Gastrocnemius medialis (tissue), 4 donors: ENCODE results near the gene CALML5.

Source experiments
- CTCF ChIP-seq, 5 experiments: fragments of 450-650 bp in 3 of 5; fragments of 200-600 bp in 2 of 5; sonication (generic) in 2 of 5; IDR thresholded peaks in 4 of 5; conservative IDR thresholded peaks in 1 of 5; 1 replicate in 4 of 5; 2 replicates in 1 of 5; pipeline ENCODE4 v1.5.1; 2016 to 2019; ENCODE audit warnings: antibody characterized with exemption in 5 of 5, mild to moderate bottlenecking in 3 of 5, moderate library complexity in 3 of 5
- POLR2A ChIP-seq, 2 donors: fragments of 450-650 bp; IDR thresholded peaks; one replicate each; pipeline ENCODE4 v1.6.1; 2017; ENCODE audit warnings: antibody characterized with exemption in 2 of 2, mild to moderate bottlenecking in 2 of 2, moderate library complexity in 2 of 2

GRCh38 chr10:5493691-5494090 lies 5.7 kb downstream of the CALML5 start:
- no peak for TF ChIP-seq CTCF (IDR thresholded peaks at IDR 0.05 in 4 of 5, conservative IDR thresholded peaks at IDR 0.05 in 1 of 5)
- TF ChIP-seq POLR2A (IDR thresholded peaks at IDR 0.05) = no peak
